HG02884 (cell line): ENCODE data around the gene IDH3A.

ENCODE experiments used
- ATAC-seq: cut with Tn5 transposase; IDR thresholded peaks from one replicate; pipeline ENCODE4 v1.9.1; 2021; ENCODE audit warnings: mild to moderate bottlenecking, moderate library complexity; ENCODE audit not compliant: unreplicated experiment

The IDH3A gene

DNA sequence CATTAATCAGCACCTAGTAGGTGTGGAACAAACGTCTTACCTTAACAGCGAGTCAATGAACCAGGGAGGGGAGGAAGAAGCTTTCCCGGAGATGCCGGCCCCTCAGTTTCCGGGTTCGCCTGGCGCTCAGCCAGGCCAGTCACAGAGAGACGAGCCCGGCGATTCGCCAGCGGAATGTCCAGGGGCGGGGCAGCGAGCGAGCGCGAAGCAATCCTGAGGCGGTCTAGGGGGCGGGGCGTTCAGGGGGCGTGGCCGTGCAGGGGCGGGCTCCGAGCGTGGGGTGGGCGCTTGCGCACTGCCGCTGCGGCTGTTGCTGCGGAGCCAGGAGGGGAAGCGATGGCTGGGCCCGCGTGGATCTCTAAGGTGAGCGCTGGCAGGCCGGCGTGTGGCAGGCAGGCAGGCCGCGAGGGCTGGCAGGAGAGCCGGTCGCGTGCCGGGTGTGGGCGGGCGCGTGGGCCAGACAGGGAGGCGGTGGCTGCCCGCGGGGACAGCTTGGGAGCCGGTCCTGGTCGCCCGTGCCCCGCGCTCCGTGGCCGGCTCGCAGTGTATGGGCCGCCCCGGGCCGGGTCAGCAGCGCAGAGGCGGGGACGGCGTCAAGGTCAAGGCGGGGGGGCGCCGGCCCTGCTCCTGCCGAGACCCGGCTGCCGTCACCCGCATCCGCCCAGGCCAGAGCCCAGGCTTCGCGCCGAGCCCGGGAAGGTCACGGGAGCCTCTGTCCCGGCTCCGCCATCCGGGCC is at the start of gene IDH3A:
IDH3A (plus strand) TSS at position 295 of the 737 bp plus-strand sequence; CDS start at position 337, 42 bp downstream.
- ATAC-seq: peak; percentile 81

DNA sequence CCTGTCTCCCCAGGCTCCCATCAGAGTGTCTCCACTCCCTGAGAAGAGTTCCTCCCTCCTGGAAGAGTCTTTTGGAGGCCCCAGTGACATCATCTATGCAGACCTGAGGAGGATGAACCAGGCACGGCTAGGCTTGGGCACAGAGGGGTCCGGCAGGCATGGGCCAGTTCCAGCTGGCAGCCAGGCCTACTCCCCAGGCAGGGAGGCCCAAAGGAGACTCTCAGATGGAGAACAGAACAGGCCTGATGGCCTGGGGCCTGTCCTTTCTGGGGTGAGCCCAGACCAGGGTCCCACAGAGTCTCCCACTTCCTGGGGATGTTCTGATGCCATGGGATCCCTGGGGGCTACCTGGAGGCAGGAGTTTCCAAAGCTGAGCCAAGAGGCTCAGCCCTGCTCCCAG is 48.3 kb upstream of the IDH3A start:
- ATAC-seq: no peak

DNA sequence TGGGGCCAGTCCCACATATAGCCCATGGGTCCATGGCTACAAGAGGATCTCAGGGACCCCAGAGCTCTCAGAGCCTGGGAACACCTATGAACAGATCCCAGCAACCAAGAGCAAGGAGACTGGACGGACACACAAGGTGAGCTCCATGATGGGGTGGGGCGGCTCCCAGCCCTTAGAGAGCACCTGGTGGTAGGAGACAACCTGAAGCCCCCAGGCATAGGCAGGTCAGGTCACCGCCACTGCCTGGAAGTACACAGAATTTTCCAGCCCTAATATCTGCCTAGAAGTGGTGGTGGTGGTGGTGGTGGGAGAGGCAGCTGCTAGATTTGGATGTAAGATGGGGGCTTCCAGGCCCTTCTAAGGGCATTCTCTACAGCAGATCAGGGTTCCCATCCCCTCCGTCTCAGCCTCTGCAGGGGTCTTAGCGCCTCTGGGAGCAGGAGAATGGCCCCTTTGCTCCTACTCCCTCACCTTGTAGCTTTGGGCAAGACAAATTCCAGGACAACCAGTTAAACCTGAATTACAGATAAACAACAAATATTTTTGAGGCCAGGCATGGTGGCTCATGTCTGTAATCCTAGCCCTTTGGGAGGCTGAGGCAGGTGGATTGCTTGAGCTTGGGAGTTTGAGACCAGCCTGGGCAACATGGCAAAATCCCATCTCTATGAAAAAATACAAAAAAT is 47.6 kb upstream of the IDH3A start:
- no peak for ATAC-seq

DNA sequence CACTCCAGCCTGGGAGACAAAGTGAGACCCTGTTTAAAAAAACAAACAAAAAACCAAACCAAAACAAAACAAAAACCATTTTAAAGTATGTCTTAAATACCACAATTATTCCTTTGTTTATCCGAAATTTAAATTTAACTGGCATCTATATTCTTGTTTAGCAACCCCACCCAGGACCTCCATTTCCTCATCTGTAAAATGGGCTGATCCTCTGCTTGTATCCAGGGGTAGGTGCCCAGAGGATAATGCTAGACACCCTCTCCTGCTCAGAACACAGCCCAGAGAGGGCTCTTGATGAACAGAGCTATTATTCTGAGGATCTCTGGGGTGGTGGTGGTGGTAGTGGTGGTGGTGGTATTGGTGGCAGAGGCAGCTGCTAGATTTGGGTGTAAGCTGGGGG is 47.0 kb upstream of the IDH3A start:
- ATAC-seq: no peak

DNA sequence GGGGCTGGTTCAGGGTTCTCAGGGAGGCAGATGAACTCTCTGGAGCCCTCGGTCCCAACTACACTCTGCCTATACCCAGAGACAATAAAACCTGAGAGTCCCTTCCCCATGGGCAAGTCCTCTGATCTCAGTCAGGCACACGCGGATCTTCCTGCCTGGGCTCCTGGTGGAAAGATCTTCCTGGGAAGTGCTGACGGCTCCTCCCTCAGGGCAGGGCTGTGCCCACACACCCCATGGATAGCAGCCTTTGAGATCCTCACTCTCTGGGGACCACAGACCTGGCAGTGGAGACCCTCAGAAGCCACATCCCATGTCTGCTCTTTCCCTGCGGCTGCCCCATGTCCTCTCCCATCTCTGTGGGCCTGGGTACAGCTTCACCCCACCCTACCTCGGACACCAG is 46.4 kb upstream of the IDH3A start:
- no peak for ATAC-seq

DNA sequence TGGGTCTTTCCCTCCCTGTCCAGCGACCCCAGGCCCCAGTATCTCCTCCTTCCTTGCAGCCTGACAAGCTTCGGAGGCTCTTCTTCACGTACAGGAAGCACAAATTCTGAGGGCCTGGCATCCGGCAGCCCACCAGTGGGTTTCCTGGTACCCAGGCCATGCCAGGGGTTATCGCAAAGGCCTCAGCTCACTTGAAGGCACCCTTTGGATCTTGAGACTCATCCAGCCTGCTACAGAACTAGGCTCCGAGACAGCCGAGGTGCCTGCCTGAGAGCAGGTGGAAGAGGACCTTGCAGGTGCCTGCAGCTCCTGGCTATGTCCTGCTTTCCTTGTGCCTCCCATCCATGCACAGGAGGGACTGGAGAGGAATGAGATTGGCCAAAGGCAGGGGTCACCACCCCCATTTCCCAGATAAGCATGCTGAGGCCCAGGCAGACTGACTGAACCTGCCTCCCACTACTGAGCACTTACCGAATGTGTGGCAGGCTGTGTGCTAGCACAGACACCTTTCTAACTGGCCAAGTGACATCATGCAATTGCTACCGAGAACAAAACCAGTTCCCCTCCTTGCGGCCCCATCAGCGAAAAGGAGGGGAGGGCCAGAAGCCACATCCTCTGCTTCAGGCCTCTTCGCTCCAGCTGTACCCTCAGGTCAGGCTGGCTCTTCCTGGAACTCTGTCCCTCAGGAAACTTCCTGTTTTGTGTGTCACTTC is 45.6 kb upstream of the IDH3A start:
- peak; percentile 69 for ATAC-seq

DNA sequence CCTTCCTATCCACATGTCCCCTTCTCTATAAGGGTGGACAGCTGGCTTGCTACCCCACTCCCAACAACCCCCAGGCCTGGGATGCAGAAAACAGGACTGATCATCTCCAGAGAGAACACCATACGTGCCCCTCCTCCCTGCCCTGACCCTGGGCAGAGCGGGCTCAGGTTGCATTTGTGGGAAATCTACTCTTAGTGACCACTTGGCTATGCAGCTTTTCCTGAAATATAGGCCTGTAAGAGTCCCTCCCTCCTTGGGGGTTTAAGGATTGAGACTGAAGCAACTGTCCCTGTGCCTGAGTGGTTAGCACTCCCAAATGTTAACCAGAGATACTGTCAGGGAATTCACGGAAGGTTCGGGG is 45.1 kb upstream of the IDH3A start:
- no peak for ATAC-seq

DNA sequence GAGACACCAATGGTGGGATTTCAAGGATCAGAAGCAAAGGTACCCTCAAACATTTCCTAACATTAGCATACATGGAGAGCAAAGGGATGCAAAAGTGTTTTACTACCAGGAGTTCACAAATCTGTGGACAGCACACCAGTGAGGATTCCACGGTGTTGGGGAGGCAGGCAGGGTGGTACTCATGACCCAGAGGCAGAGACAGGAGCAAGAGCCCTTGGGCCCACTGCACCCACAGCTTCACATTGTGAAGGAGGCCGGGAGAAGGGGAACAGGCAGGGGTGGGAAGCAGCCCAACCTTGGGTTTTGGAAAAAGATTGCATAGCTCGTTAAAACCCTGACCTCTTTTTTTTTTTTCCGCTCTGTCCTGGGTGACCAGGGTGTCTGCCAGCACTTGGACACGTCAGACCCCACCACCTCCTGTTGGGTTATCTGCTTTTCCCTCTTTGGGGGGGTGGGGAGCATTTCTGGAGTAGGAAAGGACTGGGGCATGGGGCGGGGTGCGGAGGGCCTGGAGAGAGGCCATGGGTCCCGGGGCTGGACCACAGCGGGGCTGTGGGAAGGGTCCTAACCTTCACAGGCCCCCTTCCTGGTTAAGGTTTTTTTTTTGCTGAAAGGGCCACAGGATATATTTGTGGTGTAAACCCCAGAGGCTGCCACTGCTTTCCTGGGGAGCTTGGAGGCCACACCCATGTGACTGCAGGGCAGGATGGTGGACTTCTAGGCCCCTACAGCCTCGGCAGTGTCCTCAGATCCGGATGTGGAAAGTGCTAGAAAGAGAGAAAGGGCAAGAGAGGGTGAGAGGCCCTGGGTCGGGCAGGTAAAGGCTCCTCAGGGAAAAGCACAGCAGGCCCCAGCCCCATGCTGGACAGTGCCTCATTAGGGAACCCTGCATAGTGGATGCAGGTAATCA is 44.3 kb upstream of the IDH3A start:
- ATAC-seq: no peak

DNA sequence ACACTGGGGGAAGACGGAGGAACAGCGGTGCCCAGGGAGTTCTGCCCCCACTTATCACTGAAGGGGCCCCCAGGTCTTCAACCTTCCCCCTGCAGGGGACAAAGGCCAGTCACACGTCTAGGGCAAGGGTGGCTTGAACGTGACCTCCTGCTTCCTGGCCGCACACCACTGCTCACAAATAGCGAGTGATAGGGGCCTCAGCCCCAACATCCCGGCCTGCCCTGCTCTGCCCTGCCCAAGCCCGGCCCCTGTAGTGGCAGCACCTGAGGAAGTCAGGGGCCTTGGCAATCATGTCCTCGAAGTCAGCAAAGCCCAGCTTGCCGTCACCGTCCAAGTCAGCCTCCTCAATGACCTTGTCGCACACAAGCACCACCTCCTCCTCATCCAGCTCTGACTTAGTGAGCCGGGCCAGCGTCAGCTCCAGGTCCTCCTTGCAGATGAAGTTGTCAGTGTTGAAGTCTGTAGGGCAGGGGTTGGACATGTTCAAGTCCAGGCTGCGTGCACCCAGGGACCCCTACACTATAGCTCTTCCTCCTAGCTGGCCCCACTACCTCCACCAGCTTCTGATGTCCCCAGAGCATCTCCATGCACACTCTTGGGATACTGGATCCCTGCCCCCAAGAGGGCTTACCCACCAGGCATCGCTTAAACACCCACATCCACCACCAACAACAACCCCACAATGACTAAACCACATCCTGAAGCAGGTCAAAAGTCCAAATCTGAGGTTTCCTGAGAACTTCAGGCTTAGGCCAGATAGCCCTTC is 43.5 kb upstream of the IDH3A start:
- ATAC-seq: no peak

DNA sequence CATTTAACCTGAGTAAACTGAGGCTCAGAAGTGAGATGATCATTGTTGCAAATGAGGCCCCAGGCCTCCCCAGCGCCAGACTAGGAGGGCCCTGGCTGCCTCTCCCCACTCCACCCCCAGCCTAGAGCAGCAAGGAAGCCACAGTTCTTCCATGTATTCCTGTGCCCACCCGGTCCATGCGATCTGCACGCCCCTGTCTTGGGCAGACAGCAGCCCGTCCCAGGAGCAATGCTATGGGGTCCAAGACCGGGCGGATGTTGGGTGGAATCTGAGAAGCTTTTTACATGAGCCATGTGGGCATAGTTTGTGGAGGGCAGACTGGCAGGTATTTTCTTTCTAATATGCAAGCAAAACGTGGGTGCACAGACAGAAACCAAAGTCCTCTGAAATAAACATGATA is 41.7 kb upstream of the IDH3A start:
- no peak for ATAC-seq

DNA sequence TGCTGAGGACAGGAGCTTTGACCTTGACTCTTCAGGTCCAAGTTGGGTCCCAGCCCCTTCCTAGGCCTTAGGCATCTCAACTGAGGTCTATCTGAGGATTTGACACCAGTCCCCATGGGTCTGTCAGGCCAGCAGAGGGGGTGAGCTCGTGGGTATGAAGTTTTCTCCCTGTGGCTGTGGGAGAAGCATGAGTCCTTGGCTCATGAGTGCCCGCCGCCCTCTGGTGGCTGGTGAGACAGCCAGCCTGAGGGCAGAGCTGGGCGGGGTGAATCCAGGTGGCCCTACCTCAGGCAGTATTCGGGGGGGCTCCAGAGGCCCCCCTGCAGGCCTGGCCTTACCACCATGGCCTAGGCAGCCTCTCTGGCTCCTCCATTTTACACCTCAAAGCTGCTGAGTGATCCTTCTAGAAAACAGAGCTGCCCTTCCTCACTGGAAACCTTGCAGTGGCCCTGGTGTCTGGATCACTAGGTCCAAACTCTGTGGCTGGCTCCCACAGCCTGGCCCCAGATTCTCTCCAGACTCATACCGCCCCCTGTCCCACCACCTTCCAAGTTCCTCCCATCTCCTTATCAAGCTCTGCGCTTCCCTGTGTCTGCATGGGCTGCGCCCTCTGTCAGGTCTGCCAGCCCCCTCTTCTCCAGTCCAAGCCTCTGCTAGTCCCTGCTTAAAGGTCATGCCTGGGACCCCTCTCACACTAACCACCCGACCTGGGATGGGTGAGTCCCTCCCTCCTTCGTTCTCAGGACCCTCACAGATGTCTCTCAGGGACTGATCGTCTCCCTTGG is 40.7 kb upstream of the IDH3A start:
- no peak for ATAC-seq

DNA sequence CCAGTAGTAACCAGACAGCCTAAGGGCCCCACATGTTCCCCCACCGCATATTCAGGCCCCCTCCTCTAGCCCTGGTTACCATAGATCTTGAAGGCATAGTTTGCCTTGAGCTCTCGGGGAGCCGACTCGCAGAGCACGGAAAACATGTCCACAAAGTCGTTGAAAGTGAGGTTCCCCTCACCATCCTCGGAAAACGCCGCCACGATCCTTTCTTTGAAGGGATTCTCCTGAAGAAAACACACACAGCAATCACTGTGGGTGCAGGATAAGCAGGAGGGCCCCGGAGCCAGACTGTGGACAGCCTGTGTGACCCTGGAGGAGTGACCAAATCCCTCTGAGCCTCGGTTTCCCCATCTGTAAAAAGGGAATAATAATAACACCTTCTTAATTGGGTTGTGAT is 40.0 kb upstream of the IDH3A start:
- no peak for ATAC-seq

DNA sequence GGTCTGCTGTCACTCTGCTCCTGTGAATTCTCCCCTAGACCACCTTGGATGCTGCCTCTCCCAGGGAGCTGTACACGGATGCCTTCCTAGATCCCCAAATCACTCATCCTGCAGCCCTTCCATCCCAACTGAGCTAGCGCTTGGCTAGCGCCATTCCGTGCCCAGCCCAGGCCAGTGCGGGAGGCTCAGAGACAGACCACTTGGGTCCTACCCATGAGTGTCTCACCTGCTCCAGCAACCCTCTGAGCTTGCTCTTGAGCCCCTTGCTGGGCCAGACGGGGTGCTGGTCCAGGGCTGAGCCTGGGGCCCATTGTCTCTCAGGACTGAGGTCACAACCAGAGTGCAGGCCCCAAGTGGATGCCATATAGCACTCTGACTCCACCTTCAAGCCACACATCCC is 39.1 kb upstream of the IDH3A start:
- ATAC-seq: no peak

DNA sequence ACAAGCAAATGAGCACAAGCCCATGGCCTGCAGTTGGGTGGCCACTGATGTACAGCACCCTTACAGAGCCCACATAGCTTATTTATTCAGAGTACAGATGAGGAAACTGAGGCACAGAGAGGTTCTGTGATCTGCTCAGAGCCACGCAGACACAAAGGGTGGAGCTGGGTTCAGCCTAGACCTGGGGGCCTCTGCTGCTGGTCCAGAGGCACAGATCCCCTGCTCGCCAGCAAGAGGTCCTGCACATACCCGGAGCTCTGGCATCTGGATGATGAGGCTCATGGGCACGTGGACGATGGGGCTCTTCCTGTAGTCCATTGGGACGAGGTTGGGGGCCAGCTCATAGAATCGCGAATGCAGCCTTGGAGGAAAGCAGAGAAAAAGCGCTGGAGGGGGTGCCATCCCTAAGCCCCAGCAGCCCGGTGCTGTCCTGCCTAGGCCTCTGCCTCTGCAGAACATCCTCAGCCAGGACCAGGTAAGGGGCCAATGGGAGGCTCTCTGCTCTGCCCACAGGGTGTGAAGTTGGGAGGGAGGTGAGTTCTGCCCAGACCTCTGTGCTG is 38.2 kb upstream of the IDH3A start:
- no peak for ATAC-seq

DNA sequence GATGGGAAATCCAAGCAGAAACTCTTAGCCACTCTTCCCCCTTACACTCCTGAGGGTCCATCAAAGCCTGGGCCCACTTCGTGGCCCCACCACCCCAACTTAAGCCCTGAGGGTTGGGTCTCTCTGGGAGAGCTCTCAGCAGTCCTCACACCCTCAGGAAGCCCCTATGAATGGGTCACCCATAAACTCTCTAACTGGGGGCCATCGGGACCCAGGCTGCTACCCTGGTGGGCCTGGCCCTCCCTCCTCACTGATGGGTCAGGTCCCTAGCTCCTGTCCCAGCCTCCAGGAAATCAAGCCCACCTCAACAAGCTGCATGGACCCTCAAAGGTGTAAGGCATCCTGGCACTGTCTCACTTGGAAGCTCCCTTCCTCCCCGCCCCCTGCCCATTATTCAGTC is 37.4 kb upstream of the IDH3A start:
- ATAC-seq: no peak

DNA sequence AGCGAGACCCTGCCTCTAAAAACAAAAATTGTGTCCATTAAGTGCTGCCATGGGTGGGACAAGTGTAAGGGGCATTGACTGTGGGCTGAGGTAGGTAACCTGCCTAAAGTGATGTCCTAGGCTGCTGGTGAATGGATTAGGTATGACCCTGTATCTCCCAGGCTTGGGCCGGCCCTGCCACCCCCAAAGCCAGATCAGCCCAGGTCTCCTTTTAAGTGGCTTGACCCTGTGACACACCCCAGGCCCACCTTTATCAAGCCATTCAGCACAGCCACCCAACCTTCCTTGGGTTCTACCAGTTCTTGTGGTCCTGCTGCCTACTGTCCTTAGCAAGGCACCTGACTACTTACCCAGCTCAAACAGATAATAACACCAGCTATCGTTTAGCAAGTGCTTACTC is 36.6 kb upstream of the IDH3A start:
- no peak for ATAC-seq

DNA sequence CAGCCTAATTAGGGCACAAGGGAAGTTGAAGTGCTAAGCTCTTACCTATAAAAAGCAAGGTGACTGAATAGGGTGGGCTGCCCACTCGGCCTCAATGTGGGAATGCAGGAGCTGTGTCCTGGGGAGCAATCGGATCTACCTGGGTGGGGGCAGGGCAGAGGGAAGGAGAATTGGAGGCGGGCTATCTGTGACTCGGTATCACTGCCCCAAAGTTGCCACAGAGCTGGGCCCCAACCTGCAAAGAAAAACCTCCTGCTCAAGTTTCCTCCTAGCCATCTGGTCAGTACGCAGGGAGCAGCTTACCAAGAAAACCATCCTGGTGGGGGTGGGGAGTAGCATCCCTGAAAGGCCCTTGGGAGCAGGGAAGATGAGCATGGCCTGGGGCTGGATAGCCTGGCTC is 28.6 kb upstream of the IDH3A start:
- ATAC-seq: no peak

DNA sequence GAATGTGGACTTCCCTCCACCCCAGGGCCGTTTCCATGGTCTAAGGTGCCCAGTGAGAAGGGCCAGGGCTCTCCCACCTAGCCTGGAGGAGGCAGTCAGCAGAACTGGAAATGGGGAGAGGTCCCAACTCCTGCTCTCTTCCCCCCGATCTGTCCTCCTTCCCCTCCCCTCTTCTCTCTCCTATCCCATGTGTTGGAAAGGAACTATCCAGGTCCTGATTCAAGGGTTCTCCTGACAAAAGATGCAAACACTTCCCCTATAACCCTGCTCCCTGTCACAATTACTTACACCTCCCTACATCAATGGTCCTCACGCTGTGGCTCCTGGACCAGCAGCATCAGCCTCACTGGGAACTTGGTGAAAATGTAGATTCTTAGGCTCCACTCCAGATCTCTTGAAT is 23.9 kb upstream of the IDH3A start:
- ATAC-seq: no peak

DNA sequence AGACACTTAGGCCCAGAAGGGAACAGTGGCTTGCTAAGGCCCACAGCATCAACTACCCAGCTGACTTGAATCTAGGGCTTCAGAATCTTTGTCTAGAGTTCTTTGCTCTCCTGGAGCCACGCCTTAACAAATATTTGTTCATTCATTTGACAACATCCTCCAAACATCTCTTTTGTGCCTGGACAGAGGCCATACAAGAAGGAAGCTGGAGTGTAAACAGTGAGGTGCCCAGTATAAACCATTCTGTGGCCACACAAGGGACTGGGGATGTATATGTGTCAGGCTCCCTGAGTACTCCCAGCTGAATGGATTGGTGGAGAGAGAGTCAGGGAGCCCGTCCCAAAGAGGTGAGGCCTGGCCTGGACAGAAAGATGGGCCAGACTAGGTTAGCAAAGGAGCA is 21.3 kb upstream of the IDH3A start:
- no peak for ATAC-seq
